NCI-H2081 (cell line): ENCODE data around the gene RAB11FIP4.

Source experiments
- DNase-seq, 2 experiments: peaks; one replicate each; lab custom pipeline; 2025; lab: John Stamatoyannopoulos, UW

Gene RAB11FIP4

GRCh38 chr17:31499771-31500554 lies 108.5 kb downstream of the RAB11FIP4 start:
- no peak for DNase-seq

- DNase-seq = no peak
These were observed 115.0 kb downstream of the RAB11FIP4 start for GRCh38 chr17:31506517-31506916.

GRCh38 chr17:31508288-31509094 lies 117.0 kb downstream of the RAB11FIP4 start:
- DNase-seq = no peak

GRCh38 chr17:31509095-31509804 lies 117.8 kb downstream of the RAB11FIP4 start:
- DNase-seq = no peak

- no peak for DNase-seq
These were observed 118.3 kb downstream of the RAB11FIP4 start for GRCh38 chr17:31509805-31510177.

GRCh38 chr17:31510308-31511194 lies 119.1 kb downstream of the RAB11FIP4 start:
- no peak for DNase-seq

- peak; percentile 9 to 46 for DNase-seq
These were observed 119.7 kb downstream of the RAB11FIP4 start for GRCh38 chr17:31511195-31511578.

- DNase-seq = no peak
These were observed 120.1 kb downstream of the RAB11FIP4 start for GRCh38 chr17:31511580-31511979.

GRCh38 chr17:31512104-31512740 lies 120.7 kb downstream of the RAB11FIP4 start:
- DNase-seq = no peak

GRCh38 chr17:31512796-31513195 lies 121.3 kb downstream of the RAB11FIP4 start:
- DNase-seq = no peak

GRCh38 chr17:31513731-31514427 lies 122.4 kb downstream of the RAB11FIP4 start:
- no peak for DNase-seq

- no peak for DNase-seq
These were observed 123.8 kb downstream of the RAB11FIP4 start for GRCh38 chr17:31515267-31515666.

GRCh38 chr17:31517524-31517923 lies 126.0 kb downstream of the RAB11FIP4 start:
- DNase-seq = no peak

GRCh38 chr17:31518478-31518877 lies 127.0 kb downstream of the RAB11FIP4 start:
- DNase-seq = no peak

- DNase-seq = no peak
These were observed 130.3 kb downstream of the RAB11FIP4 start for GRCh38 chr17:31521632-31522283.

- no peak for DNase-seq
These were observed 130.9 kb downstream of the RAB11FIP4 start for GRCh38 chr17:31522284-31522931.

- DNase-seq = no peak
These were observed 131.6 kb downstream of the RAB11FIP4 start for GRCh38 chr17:31522987-31523495.

- no peak for DNase-seq
These were observed 132.6 kb downstream of the RAB11FIP4 start for GRCh38 chr17:31523862-31524730.
